Transverse colon (tissue), 4 donors: ENCODE measurements around the gene DRD4.

Experiments used
- CTCF ChIP-seq, 5 experiments: fragments of 200-600 bp in 3 of 5; fragments of 450-650 bp in 2 of 5; sonication (generic) in 3 of 5; IDR thresholded peaks; 1 replicate in 2 of 5; 2 replicates in 3 of 5; pipeline ENCODE4 v1.5.1; 2016 to 2017; ENCODE audit warnings: antibody characterized with exemption in 5 of 5, inconsistent platforms in 3 of 5, mild to moderate bottlenecking in 2 of 5, moderate library complexity in 1 of 5
- EP300 ChIP-seq: sonication (generic); formaldehyde crosslinking; IDR thresholded peaks from one replicate; pipeline ENCODE4 v1.6.1; 2017; ENCODE audit warnings: antibody characterized with exemption, low read depth
- POLR2A ChIP-seq: fragments of 450-650 bp; IDR thresholded peaks from one replicate; pipeline ENCODE4 v1.6.1; 2016; ENCODE audit warnings: antibody characterized with exemption, mild to moderate bottlenecking, moderate library complexity
- POLR2AphosphoS5 ChIP-seq, 3 donors: sonication (generic); formaldehyde crosslinking; IDR thresholded peaks; one replicate each; pipeline ENCODE4 v1.6.1; 2016; ENCODE audit warnings: antibody characterized with exemption in 3 of 3

GRCh38 chr11:679271-680207 is 42.5 kb downstream of the DRD4 start:
- TF ChIP-seq CTCF (IDR thresholded peaks at IDR 0.05) = no peak
- no peak for TF ChIP-seq POLR2A
- no peak for TF ChIP-seq EP300
- TF ChIP-seq POLR2AphosphoS5 (IDR thresholded peaks at IDR 0.05) = no peak
